Adrenal gland (tissue), 12 donors: Measurements from ENCODE around the gene RC3H1. TPM values are rescaled to one million over a fixed set of nuclear protein-coding genes. Genes with fewer than 3 reads are reported as not detected.
"Not testable (repeated sequence)": the region's sequence is repeated elsewhere in the genome, so short reads cannot be mapped to it uniquely, and the experiment has no call there.

Source experiments
- DNase-seq, 7 donors: peaks; one replicate each; pipeline ENCODE4 v3.0.0-alpha.2; 2019 to 2020
- H3K27ac ChIP-seq, 5 donors: fragments of 200-600 bp; sonication (generic) in 4 of 5; 1 replicate in 3 of 5; 2 replicates in 2 of 5; pipeline versions ENCODE4 v1.5.1 to v1.8.0; 2016 to 2020; ENCODE audit warnings: mild to moderate bottlenecking in 1 of 5
- H3K27me3 ChIP-seq: fragments of 200-600 bp; 2 replicates; pipeline ENCODE4 v1.8.0; 2021
- H3K36me3 ChIP-seq, 2 donors: fragments of 200-600 bp; replicated peaks in 1 of 2; 1 replicate in 1 of 2; 2 replicates in 1 of 2; pipeline versions ENCODE4 v1.5.1 to v1.8.0; 2018 to 2022
- H3K4me1 ChIP-seq, 2 donors: fragments of 200-600 bp; replicated peaks in 1 of 2; 1 replicate in 1 of 2; 2 replicates in 1 of 2; pipeline versions ENCODE4 v1.5.1 to v1.8.0; 2018 to 2021
- H3K4me3 ChIP-seq, 4 donors: fragments of 200-600 bp; sonication (generic) in 3 of 4; one replicate each; pipeline ENCODE4 v1.5.1; 2016 to 2018
- H3K9me3 ChIP-seq, 3 donors: fragments of 200-600 bp; sonication (generic) in 1 of 3; replicated peaks in 1 of 3; 1 replicate in 2 of 3; 2 replicates in 1 of 3; pipeline versions ENCODE4 v1.5.1 to v1.8.0; 2016 to 2021
- CTCF ChIP-seq, 6 experiments: fragments of 450-650 bp in 4 of 6; fragments of 200-600 bp in 2 of 6; sonication (generic) in 1 of 6; IDR thresholded peaks; 1 replicate in 5 of 6; 2 replicates in 1 of 6; pipeline versions ENCODE4 v1.5.1 to v1.8.0; 2016 to 2021; ENCODE audit warnings: antibody characterized with exemption in 6 of 6, mild to moderate bottlenecking in 2 of 6, moderate library complexity in 1 of 6
- POLR2A ChIP-seq, 2 donors: fragments of 450-650 bp; IDR thresholded peaks; one replicate each; pipeline ENCODE4 v1.6.1; 2017; ENCODE audit warnings: antibody characterized with exemption in 2 of 2, mild to moderate bottlenecking in 2 of 2, moderate library complexity in 1 of 2
- WGBS, 4 donors: extraction: QIAGEN DNeasy Blood & Tissue Kit in 2 of 4; methylation state at CpG; one replicate each; pipeline versions ENCODE4 v1.1.5 to v1.1.7; 2013 to 2017; 5-methylcytosine and 5-hydroxymethylcytosine counted together
- intact Hi-C, 2 donors: fragments of 100-400 bp; cut with DNase I; formaldehyde crosslinking; loops; one replicate each; pipeline versions ENCODE4 v1.14.1 to v1.15.0; 2022 to 2023
- polyA plus RNA-seq, 3 donors: library from polyadenylated mRNA; stranded (reverse); fragments of 200-250 nt in 2 of 3; fragments of 350-450 nt in 1 of 3; fragmentation: Illumina TruSeq in 1 of 3; extraction: RNeasy Lipid Tissue Mini Kit (QIAGEN cat#74804) in 1 of 3; gene quantifications; one replicate each; pipeline ENCODE4 v1.2.3, GENCODE V29; 2013 to 2014
- total RNA-seq, 9 donors: library from RNA; depleted of rRNA in 4 of 9; stranded (reverse); fragments of >200 nt in 4 of 9; fragments of 120-200 nt in 1 of 9; fragmentation: NEBNext Ultra II Directional in 1 of 9; extraction: Animal tissue kit (Norgen Biotek cat#: 25700) in 1 of 9; gene quantifications; one replicate each; pipeline versions ENCODE4 v1.1.0 to v1.2.4, GENCODE V29; 2013 to 2023
- donor health status: healthy with polysubstance abuse.
- donor health status: Bipolar disorder and iron deficiency.
- donor health status: DM: yes; HTN: yes; CAD: no.
- donor health status: DM: no; HTN: no; CAD: no.
- donor health status: DM: no; HTN: no; CAD: no.
- donor health status: DM: yes; HTN: yes; CAD: no.

The RC3H1 gene
- total and polyA plus RNA-seq, 12 donors: 3.6 to 36.2 (median 23.9) TPM

DNA sequence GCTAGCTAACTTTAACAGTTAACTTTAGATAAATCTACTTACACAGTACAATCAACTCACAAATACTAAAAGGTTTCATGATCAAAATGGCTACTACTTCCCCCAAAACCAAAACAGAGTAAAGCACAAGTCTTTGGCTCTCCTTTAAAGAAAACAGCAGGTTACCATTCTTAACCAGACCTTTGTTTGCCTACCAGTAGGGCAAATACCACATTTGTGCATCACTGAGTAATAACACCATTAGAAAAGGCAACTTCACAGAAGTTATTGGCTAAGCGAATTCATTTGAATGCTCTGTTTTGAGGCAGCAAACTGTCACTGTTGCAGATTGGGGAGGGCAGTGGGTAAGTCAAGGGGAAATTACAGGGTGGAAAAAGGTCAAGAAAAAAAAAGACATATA is 87.7 kb downstream of the RC3H1 start:
- H3K36me3 ChIP-seq: peaks cover 0 to 21% of the 10 kb centered on the region in 2 donors
- no peaks in the 10 kb centered on the region for H3K4me1 ChIP-seq
- TF ChIP-seq POLR2A (IDR thresholded peaks at IDR 0.05) (no peak), CTCF (IDR thresholded peaks at IDR 0.05) (no peak)
- no peaks in the 10 kb centered on the region for H3K9me3 ChIP-seq
- no peak overlapping the region for H3K27ac ChIP-seq
- no peaks in the 10 kb centered on the region for H3K27me3 ChIP-seq
- DNase-seq: no peak
- WGBS, 4 donors: 90 to 100% (median 95%) methylated on average over 1 of the region's 1 CpG
- no peak overlapping the region for H3K4me3 ChIP-seq
- intact Hi-C loops: no loop called here

DNA sequence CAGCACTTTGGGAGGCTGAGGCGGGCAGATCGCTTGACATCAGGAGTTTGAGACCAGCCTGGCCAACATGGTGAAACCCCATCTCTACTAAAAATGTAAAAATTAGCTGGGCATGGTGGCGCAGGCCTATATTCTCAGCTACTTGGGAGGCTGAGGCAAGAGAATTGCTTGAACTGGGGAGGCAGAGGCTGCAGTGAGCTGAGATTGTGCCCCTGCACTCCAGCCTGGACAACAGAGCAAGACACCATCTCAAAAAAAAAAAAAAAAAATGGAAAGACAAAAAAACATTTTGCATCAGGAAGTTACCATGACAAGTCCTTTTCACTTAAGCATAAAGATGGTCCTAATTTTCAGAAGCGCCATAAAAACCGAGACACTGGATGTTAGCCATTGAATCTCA is 91.6 kb downstream of the RC3H1 start:
- intact Hi-C loops, H3K27me3 ChIP-seq, H3K27ac ChIP-seq, H3K36me3 ChIP-seq, H3K4me1 ChIP-seq, H3K4me3 ChIP-seq, DNase-seq, H3K9me3 ChIP-seq: not testable (repeated sequence)
- 97 to 98% (median 98%) methylated on average over 5 of the region's 5 CpGs for WGBS, 4 donors

DNA sequence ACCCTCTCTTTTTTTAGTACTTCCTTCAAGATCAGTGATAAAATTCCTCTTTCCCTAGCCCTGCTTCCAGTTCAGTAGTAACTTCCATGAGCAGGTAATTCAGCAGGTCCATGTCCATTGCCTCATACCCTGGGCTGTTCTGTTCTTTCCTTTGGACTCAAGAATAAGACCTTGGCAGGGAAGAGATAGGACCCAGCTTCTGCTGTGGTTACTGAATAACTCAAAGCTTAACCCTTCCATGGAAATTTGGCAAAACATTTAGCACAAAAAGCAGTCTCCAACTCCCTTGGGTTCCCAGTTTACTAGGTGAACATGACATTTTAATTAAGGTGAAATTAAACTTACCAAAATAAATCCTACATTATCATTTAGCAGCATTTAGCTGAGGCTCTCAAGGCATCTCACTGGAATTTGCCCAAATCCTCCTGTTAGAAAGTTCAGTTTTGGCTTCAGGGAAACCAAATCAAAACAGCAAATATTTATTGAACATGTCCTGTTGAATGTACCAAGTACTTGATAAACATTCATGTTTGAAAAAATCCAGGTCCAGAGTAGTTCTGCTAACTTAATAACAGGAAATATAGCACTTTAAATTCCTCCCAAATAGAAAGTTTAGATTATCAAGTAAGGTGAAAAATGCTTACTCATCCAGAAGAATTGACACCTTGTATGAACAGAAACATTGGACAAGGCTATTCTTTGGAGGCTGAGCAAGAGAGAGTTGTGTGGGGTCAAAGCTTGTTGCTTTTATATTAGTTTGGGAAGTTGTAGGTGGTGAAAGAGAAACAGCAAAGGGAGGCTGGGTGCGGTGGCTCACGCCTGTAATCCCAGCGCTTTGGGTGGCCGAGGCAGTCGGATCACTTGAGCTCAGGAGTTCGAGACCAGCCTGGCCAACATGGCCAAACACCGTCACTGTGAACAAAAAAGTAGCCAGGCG is 96.6 kb downstream of the RC3H1 start:
- TF ChIP-seq POLR2A (IDR thresholded peaks at IDR 0.05) (no peak), CTCF (IDR thresholded peaks at IDR 0.05) (no peak)

GRCh38 chr1:173920861-173921260 is 101.3 kb downstream of the RC3H1 start:
- H3K9me3 ChIP-seq: no peaks in the 10 kb centered on the region
- WGBS, 4 donors: 80 to 93% (median 83%) methylated on average over 5 of the region's 5 CpGs
- intact Hi-C loops: no loop called here
- H3K36me3 ChIP-seq: no peaks in the 10 kb centered on the region
- DNase-seq: no peak
- no peaks in the 10 kb centered on the region for H3K27me3 ChIP-seq
- no peak overlapping the region for H3K4me3 ChIP-seq
- no peaks in the 10 kb centered on the region for H3K4me1 ChIP-seq
- TF ChIP-seq POLR2A (IDR thresholded peaks at IDR 0.05) (no peak), CTCF (IDR thresholded peaks at IDR 0.05) (no peak)
- H3K27ac ChIP-seq: no peak overlapping the region

More for the DNA sequence above, 96.6 kb downstream of the RC3H1 start:
- no peak for DNase-seq
- Histone ChIP-seq H3K4me1 (no peaks in the 10 kb centered on the region), H3K36me3 (no peaks in the 10 kb centered on the region), H3K27ac (no peak overlapping the region), H3K4me3 (no peak overlapping the region), H3K9me3 (no peaks in the 10 kb centered on the region), H3K27me3 (no peaks in the 10 kb centered on the region)
- intact Hi-C loops: no loop called here
- 87 to 97% (median 94%) methylated on average over 8 of the region's 8 CpGs for WGBS, 4 donors
